GM18951 (cell line): ENCODE data around the gene KIF17.

Experiments
- POLR2A ChIP-seq: IDR thresholded peaks from 4 replicates; pipeline ENCODE4 v1.6.1; 2011; ENCODE audit warnings: mild to moderate bottlenecking; ENCODE audit not compliant: insufficient read length, insufficient read depth; ENCODE audit errors: extremely low read depth
- in situ Hi-C: fragments of 300-500 bp; cut with MboI; formaldehyde crosslinking; loops from one replicate; pipeline ENCODE4 v1.12.0; 2022; ENCODE audit warnings: low sequenced_read_pairs, mixed read lengths, inconsistent platforms; ENCODE audit not compliant: unreplicated experiment

The KIF17 gene

DNA sequence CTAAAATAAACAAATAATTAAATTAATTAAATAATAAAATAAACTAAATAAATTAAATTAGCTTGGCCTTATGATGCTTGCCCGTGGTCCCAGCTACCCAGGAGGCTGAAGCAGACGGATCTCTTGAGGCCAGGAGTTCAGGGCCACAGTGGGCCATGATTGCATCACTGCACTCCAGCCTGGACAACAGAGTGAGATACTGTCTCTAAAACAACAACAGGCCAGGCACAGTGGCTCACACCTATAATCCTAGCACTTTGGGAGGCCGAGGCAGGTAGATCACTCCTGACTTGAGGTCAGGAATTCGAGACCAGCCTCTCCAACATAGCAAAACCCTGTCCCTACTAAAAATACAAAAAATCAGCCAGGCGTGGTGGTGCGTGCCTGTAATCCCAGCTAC, 96.8 kb downstream of the KIF17 start:
- no peak for TF ChIP-seq POLR2A
- in situ Hi-C loops, result no loop called here

DNA sequence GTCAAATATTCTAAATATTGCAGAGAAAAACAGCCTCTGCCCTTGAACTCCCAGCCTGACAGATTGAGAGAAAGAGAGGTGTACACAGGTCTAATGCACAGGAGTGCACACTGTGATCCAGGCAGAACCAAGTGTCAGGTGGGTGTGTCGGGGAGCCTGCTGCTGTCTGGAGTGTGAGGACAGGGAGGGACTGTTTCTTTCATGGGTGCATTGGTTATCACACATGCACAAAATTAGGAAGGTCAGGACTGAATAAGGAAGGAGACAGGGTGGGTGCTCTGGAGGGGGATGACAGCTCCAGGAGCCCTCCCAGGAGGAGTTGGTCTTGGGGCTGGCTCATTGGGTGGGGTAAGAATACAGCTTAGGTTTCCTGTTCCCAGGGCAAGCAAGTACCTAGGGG, 97.8 kb downstream of the KIF17 start:
- in situ Hi-C loops, result no loop called here
- no peak for TF ChIP-seq POLR2A

DNA sequence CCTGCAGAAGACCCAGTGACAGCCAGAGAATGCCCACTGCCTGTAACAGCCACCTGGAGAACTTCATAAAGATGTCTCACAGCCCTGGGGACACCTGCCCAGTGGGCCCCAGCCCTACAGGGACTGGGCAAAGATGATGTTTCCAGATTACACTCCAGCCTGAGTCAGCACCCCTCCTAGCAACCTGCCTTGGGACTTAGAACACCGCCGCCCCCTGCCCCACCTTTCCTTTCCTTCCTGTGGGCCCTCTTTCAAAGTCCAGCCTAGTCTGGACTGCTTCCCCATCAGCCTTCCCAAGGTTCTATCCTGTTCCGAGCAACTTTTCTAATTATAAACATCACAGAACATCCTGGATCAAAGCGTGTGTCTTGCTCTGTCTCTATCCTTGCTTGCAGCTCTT, 99.3 kb downstream of the KIF17 start:
- no peak for TF ChIP-seq POLR2A
- in situ Hi-C loops, result no loop called here

DNA sequence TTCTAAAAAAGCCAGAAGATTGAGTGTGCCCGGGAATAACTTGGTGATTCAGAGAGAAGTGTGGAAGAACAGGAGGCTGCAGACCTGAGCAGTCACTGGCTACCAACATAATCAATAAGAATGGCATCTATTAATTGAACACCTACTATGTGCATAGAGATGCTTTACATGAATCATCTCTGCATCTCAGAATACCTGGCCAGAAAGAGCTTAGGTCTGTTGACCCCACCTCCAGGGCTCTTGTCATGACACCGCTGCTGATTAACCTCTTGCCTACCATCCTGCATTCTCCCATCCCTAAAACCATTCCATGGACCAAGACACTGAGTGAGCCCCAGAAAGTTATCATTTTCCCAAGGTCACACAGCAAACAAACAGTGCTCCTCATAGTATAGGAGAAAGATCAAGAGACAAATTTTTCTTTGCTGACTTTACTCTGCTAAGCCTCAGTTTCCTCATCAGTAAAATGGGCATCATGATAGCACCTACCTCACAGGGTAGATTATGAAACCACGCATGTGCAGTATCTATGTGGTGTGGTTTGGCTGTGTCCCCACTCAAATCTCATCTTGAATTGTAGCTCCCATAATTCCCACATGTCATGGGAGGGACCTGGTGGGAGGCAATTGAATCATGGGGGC, 100.8 kb downstream of the KIF17 start:
- no peak for TF ChIP-seq POLR2A
- in situ Hi-C loops, result no loop called here

DNA sequence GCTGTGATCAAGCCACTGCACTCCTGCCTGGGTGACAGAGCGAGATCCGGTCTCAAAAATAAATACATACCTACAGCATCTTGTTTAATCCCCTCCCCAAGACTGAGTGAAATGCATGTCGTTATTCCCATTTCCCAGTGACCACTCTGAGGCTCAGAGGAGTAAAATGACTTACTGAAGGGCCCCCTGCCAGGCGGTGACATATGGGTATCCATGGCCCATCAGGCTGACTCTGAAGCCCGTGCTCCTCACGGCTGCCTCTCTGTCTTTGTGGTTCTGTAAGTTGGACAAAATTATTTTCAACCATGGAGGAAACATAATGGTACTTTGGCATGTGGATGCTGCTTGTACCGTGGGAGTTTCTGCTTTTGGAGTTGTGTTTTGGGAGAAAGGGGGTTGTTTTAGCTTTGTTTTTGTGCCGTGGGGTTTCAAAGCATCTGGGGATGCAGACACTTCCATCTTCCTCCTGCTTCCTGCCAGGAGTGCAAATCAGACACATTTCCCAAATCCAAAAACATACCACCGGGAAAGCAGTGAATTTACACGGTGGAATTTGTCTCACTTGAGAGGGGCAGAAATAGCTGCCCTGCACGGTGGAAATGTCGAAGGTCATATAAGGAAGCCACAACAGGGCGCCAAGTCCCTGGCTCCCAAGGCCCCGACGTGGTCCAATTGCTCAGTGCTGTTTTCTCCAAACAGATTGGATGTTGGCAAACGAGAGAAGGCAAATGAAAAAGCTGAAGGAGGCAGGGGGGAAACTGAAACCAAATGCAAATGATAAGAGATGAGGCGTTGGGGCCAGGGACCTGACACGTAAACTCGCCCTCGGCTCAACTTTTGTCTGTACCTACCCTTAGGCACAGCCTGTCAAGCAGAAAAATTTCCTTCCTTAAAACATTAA, 101.6 kb downstream of the KIF17 start:
- no peak for TF ChIP-seq POLR2A
- in situ Hi-C loops, result no loop called here

DNA sequence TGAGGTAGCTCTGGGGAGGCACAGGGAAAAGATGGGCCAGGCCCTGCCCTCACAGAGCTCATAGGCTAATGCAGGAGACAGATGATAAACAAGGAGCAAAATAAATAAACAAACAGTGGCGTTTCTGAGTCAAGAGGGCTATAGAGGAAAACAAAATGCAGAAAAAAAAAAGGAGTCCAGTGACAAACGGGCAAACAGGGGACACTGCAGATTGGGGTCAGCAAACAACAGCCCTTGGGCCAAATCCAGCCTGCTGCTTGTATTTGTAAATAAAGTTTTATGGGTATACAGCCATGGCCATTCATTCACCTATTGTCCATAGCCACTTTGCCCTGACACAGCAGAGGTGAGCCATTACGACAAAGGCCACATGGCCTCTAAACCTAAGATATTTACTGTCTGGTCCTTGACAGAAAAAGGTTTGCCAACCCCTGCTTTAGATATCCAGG, 103.7 kb downstream of the KIF17 start:
- no peak for TF ChIP-seq POLR2A
- in situ Hi-C loops, result no loop called here
